Measurements from ENCODE around the gene SLC25A44. TPM values are rescaled to one million over a fixed set of nuclear protein-coding genes. Genes with fewer than 3 reads are reported as not detected.

The SLC25A44 gene
- total RNA-seq, 1 donor from 2014 or later, result 18.2 TPM

DNA sequence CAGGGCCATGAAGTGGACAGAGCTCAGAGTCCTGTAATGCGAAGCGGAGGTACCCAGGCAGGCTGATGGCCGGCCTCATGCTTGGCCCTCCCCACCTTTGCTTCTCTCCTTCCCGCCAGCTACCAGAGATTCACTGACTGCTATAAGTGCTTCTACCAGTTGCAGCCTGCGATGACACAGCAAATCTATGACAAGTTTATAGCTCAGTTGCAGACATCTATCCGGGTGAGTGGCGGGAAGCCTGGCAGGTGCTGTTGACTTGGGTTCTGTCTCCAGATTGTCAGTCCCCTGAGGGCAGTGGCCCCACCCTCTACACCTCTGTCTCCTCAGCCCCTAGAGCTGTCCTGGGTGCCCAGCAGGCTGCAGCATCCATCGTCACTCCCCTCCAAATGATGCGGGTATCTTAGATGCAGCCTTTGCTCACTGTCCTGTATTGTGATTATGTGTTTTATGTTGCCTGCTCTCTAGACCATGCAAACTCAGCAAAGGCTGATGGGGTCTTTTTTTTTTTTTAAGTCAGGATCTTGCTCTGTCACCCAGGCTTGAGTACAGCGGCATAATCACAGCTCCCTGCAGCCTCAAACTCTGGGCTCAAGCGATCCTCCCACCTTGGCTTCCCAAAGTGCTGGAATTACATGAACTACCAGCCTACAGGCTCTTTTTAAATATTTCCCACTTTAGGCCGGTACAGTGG, 38.4 kb downstream of the SLC25A44 start:
- H3K27me3 ChIP-seq (ENCODE audit: control insufficient read depth, insufficient read depth, low read length), result no peaks in the 10 kb centered on the region
- no peak overlapping the region for H3K4me3 ChIP-seq (ENCODE audit: low read depth, low read length)
- H3K36me3 ChIP-seq (ENCODE audit: control insufficient read depth, insufficient read depth, low read length), result no peaks in the 10 kb centered on the region
- TF ChIP-seq, protein P1, sequence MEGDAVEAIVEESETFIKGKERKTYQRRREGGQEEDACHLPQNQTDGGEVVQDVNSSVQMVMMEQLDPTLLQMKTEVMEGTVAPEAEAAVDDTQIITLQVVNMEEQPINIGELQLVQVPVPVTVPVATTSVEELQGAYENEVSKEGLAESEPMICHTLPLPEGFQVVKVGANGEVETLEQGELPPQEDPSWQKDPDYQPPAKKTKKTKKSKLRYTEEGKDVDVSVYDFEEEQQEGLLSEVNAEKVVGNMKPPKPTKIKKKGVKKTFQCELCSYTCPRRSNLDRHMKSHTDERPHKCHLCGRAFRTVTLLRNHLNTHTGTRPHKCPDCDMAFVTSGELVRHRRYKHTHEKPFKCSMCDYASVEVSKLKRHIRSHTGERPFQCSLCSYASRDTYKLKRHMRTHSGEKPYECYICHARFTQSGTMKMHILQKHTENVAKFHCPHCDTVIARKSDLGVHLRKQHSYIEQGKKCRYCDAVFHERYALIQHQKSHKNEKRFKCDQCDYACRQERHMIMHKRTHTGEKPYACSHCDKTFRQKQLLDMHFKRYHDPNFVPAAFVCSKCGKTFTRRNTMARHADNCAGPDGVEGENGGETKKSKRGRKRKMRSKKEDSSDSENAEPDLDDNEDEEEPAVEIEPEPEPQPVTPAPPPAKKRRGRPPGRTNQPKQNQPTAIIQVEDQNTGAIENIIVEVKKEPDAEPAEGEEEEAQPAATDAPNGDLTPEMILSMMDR (IDR thresholded peaks at IDR 0.05; ENCODE audit: insufficient read depth, low read length, poor library complexity, severe bottlenecking), result no peak
- DNase-seq (ENCODE audit: low read depth), result no peak

DNA sequence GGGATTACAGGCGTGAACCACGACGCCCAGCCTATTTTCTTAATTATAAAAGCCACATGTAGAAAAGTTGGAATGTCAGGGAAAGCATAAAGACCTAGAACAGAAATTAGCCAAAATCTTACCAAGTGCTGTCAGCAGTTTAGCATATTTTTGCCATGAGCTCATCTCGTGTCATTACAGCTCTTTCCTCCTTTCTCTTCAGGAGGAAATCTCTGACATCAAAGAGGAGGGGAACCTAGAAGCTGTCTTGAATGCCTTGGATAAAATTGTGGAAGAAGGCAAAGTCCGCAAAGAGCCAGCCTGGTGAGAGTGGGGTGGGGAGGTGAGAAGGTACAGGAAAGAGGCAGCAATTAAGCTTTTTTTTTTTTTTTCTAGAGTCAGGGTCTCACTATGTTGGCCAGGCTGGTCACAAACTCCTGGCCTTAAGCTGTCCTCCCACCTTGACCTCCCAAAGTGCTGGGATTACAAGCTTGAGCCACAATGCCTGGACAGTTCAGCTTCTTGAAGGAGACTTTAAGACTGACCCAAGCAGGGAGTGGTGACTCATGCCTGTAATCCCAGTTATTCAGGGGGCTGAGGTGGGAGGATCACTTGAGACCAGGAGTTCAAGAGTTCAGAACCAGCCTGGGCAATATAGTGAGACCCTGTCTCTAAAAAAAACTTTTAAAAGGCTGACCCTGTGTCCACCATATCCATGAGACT, 39.7 kb downstream of the SLC25A44 start:
- Histone ChIP-seq H3K36me3 (ENCODE audit: control insufficient read depth, insufficient read depth, low read length) (no peaks in the 10 kb centered on the region), H3K27me3 (ENCODE audit: control insufficient read depth, insufficient read depth, low read length) (no peaks in the 10 kb centered on the region), H3K4me3 (ENCODE audit: low read depth, low read length) (no peak overlapping the region)
- TF ChIP-seq, protein P1 (IDR thresholded peaks at IDR 0.05; ENCODE audit: insufficient read depth, low read length, poor library complexity, severe bottlenecking), result no peak
- DNase-seq (ENCODE audit: low read depth), result no peak

DNA sequence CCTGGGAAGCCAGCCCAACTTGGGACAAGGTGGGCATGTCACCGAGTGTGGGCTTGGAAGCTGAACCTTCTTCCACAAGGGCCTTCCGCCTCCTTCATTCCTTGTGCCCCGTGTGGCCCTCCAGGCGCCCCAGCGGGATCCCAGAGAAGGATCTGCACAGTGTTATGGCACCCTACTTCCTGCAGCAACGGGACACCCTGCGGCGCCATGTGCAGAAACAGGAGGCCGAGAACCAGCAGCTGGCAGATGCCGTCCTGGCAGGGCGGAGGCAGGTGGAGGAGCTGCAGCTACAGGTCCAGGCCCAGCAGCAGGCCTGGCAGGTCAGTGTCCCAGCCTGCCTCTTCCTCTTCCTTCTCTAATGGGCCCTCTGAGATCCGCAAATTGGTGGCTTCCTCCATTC, 42.3 kb downstream of the SLC25A44 start:
- Histone ChIP-seq H3K36me3 (ENCODE audit: control insufficient read depth, insufficient read depth, low read length) (no peaks in the 10 kb centered on the region), H3K4me3 (ENCODE audit: low read depth, low read length) (no peak overlapping the region), H3K27me3 (ENCODE audit: control insufficient read depth, insufficient read depth, low read length) (no peaks in the 10 kb centered on the region)
- TF ChIP-seq, protein P1 (IDR thresholded peaks at IDR 0.05; ENCODE audit: insufficient read depth, low read length, poor library complexity, severe bottlenecking), result no peak
- no peak for DNase-seq (ENCODE audit: low read depth)

DNA sequence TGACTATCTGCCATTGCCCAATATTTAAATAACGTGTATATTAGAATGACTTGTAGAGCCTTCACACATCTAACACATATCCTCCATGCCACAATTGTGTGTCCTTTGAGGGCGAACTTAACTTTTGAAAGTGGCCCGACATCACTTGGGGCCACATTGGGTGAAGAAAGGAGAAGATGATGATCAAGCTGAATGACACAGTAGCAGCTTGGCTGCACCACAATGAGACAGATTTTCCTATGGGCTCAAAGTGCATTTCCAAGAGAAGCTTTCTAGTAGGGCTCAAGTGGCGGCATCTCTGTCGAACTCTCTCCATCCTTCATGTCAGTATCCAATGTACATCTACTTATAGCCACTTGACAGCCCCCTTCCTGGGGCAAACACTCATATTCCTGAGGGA, 44.3 kb downstream of the SLC25A44 start:
- Histone ChIP-seq H3K27me3 (ENCODE audit: control insufficient read depth, insufficient read depth, low read length) (no peaks in the 10 kb centered on the region), H3K36me3 (ENCODE audit: control insufficient read depth, insufficient read depth, low read length) (no peaks in the 10 kb centered on the region), H3K4me3 (ENCODE audit: low read depth, low read length) (no peak overlapping the region)
- no peak for DNase-seq (ENCODE audit: low read depth)
- TF ChIP-seq, protein P1 (IDR thresholded peaks at IDR 0.05; ENCODE audit: insufficient read depth, low read length, poor library complexity, severe bottlenecking), result no peak

DNA sequence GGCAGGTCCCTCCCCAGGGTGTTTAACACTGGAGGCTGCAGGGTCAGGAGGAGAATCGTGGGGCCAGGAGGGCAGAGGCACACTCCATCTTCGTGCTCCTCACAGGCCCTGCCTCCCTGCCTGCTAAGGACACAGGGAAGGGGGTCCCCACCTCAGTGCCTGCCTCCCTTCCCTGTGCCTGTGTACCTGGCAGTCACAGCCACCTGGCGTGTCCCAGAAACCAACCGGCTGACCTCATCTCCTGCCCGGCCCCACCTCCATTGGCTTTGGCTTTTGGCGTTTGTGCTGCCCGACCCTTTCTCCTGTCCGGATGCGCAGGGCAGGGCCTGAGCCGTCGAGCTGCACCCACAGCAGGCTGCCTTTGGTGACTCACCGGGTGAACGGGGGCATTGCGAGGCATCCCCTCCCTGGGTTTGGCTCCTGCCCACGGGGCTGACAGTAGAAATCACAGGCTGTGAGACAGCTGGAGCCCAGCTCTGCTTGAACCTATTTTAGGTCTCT, 47.5 kb downstream of the SLC25A44 start:
- no peaks in the 10 kb centered on the region for H3K36me3 ChIP-seq (ENCODE audit: control insufficient read depth, insufficient read depth, low read length)
- DNase-seq (ENCODE audit: low read depth), result no peak
- H3K4me3 ChIP-seq (ENCODE audit: low read depth, low read length), result no peak overlapping the region
- TF ChIP-seq, protein P1 (IDR thresholded peaks at IDR 0.05; ENCODE audit: insufficient read depth, low read length, poor library complexity, severe bottlenecking), result no peak
- H3K27me3 ChIP-seq (ENCODE audit: control insufficient read depth, insufficient read depth, low read length), result peaks cover 4% of the 10 kb centered on the region
